ENCODE data around the gene SOX3. TPM values are rescaled to one million over a fixed set of nuclear protein-coding genes. Genes with fewer than 3 reads are reported as not detected.

The SOX3 gene
- total and polyA plus RNA-seq, 9 of the 15 experiments (the other 6 are each of a cell fraction or from before 2014, with no cell fraction given), result not detected

GRCh38 chrX:140501321-140501720 is 3.5 kb downstream of the SOX3 start (continued):
- TF ChIP-seq ZNF398 (CRISPR knock-in tag; IDR thresholded peaks at IDR 0.05), result no peak
- TF ChIP-seq SPI1 (IDR thresholded peaks at IDR 0.05; ENCODE audit: borderline replicate concordance, low read depth, low read length), result no peak
- TF ChIP-seq ZNF740 (CRISPR knock-in tag; IDR thresholded peaks at IDR 0.05), result no peak
- TF ChIP-seq ZNF740 (tag; IDR thresholded peaks at IDR 0.05), result no peak
- no peak for TF ChIP-seq MAFF (IDR thresholded peaks at IDR 0.05; ENCODE audit: low read length)
- no peak for TF ChIP-seq NFRKB (IDR thresholded peaks at IDR 0.05; ENCODE audit: low read depth)

- TF ChIP-seq SIN3B (IDR thresholded peaks at IDR 0.05; ENCODE audit: low read depth) (no peak), GTF2E2 (tag; IDR thresholded peaks at IDR 0.05) (no peak), ZBTB17 (CRISPR knock-in tag; IDR thresholded peaks at IDR 0.05) (no peak), PCBP2 (IDR thresholded peaks at IDR 0.05; ENCODE audit: low read depth, low read length, poor library complexity, severe bottlenecking) (no peak), ZNF766 (CRISPR knock-in tag; conservative IDR thresholded peaks at IDR 0.05) (no peak), VEZF1 (CRISPR knock-in tag; IDR thresholded peaks at IDR 0.05) (no peak), TFE3 (CRISPR knock-in tag; IDR thresholded peaks at IDR 0.05) (no peak), POLR2B (IDR thresholded peaks at IDR 0.05; ENCODE audit: low read depth, partially characterized antibody) (no peak), NFYB (IDR thresholded peaks at IDR 0.05; ENCODE audit: extremely low read depth, insufficient read length) (no peak)
- H3K4me2 ChIP-seq (ENCODE audit: insufficient read depth, low read length), result no peak overlapping the region
- BruUV-seq (replicated peaks), result no TSS peak
- no peaks in the 10 kb centered on the region for H3K9me3 ChIP-seq (replicated peaks; ENCODE audit: control insufficient read depth, insufficient read depth, low read depth, low read length)
- DNase-seq (ENCODE audit: extremely low read depth in 1 of 4, low spot score in 3 of 4), result no peak
- WGBS (ENCODE audit: insufficient coverage, low coverage, missing lambda C conversion rate), result 2% methylated on average over 8 of the region's 9 CpGs
- ChIA-PET CTCF (ENCODE audit: low intra/inter-chr PET ratio) (no interaction called here), POLR2A (no interaction called here)
- no peak overlapping the region for H3K9ac ChIP-seq (ENCODE audit: insufficient read depth in 1 of 2, low read depth in 2 of 2, low read length in 2 of 2)
- H4K20me1 ChIP-seq (replicated peaks; ENCODE audit: control insufficient read depth, insufficient read depth, low read length), result no peaks in the 10 kb centered on the region
- H3K27ac ChIP-seq (ENCODE audit: extremely low read depth, low read depth, low read length), result no peak overlapping the region
- no peaks in the 10 kb centered on the region; a peak in 1 of 5 replicates for H3K4me1 ChIP-seq (replicated peaks in 1 of 2; ENCODE audit: control insufficient read depth in 2 of 2, insufficient read depth in 2 of 2, low read length in 2 of 2)
- no peak for ATAC-seq
- FAIRE-seq, result no peak
- in situ Hi-C loops (cut with MboI) (no loop called here), intact Hi-C loops (cut with micrococcal nuclease) (no loop called here)
- H3K79me2 ChIP-seq (ENCODE audit: control insufficient read depth, insufficient read depth, low read length), result no peaks in the 10 kb centered on the region
- H3K9me1 ChIP-seq (ENCODE audit: control insufficient read depth, insufficient read depth, low read length), result no peaks in the 10 kb centered on the region
- no peaks in the 10 kb centered on the region for H3K36me3 ChIP-seq (ENCODE audit: control insufficient read depth, insufficient read depth, low read length)
- H2AFZ ChIP-seq (ENCODE audit: low read depth, low read length), result no peak overlapping the region
- H3K27me3 ChIP-seq (ENCODE audit: control insufficient read depth in 2 of 2, insufficient read depth in 2 of 2, low read length in 2 of 2), result no peaks in the 10 kb centered on the region
- H3K4me3 ChIP-seq, result no peak overlapping the region
These were observed 4.4 kb downstream of the SOX3 start for GRCh38 chrX:140500441-140500840.
